ENCODE data around the gene TCEAL7. TPM values are rescaled to one million over a fixed set of nuclear protein-coding genes. Genes with fewer than 3 reads are reported as not detected.
"Not testable (repeated sequence)": the region's sequence is repeated elsewhere in the genome, so short reads cannot be mapped to it uniquely, and the experiment has no call there.

TCEAL7 gene
- total RNA-seq, 1 donor from 2014 or later: 16.5 TPM

- no peak for TF ChIP-seq CTCF (IDR thresholded peaks at IDR 0.05)
- H3K27ac Mint-ChIP-seq (ENCODE audit: unreplicated experiment): no peak overlapping the region
- DNase-seq (ENCODE audit: low spot score): no peak
- H3K4me1 Mint-ChIP-seq (ENCODE audit: low read depth): no peaks in the 10 kb centered on the region
- H3K36me3 Mint-ChIP-seq (ENCODE audit: low read depth): no peaks in the 10 kb centered on the region
- H3K27me3 Mint-ChIP-seq (ENCODE audit: low read depth): no peaks in the 10 kb centered on the region
- no peak overlapping the region for H3K4me3 Mint-ChIP-seq (ENCODE audit: unreplicated experiment)
- no peaks in the 10 kb centered on the region for H3K9me3 Mint-ChIP-seq (ENCODE audit: low read depth)
Measured at GRCh38 chrX:103344606-103345005, 14.6 kb downstream of the TCEAL7 start.

GRCh38 chrX:103347682-103348397 is 17.8 kb downstream of the TCEAL7 start:
- Mint-ChIP-seq H3K27ac (ENCODE audit: unreplicated experiment) (no peak overlapping the region), H3K27me3 (ENCODE audit: low read depth) (no peaks in the 10 kb centered on the region), H3K36me3 (ENCODE audit: low read depth) (no peaks in the 10 kb centered on the region), H3K4me3 (ENCODE audit: unreplicated experiment) (no peak overlapping the region), H3K4me1 (ENCODE audit: low read depth) (no peaks in the 10 kb centered on the region), H3K9me3 (ENCODE audit: low read depth) (no peaks in the 10 kb centered on the region)
- no peak for DNase-seq (ENCODE audit: low spot score)
- no peak for TF ChIP-seq CTCF (IDR thresholded peaks at IDR 0.05)

GRCh38 chrX:103356130-103356798 is 26.2 kb downstream of the TCEAL7 start, which contains the start of gene TCEAL9:
TCEAL9 (plus strand) TSS chrX:103356506; CDS start chrX:103357685, 1,179 bp downstream.
- H3K36me3 Mint-ChIP-seq (ENCODE audit: low read depth): peaks cover 8% of the 10 kb centered on the region
- DNase-seq (ENCODE audit: low spot score): no peak
- peaks cover 16% of the 10 kb centered on the region for H3K4me1 Mint-ChIP-seq (ENCODE audit: low read depth)
- peak within 1 kb of the TSS; percentile 94 for H3K4me3 Mint-ChIP-seq (ENCODE audit: unreplicated experiment)
- peak within 1 kb of the TSS; percentile 99 for H3K27ac Mint-ChIP-seq (ENCODE audit: unreplicated experiment)
- H3K27me3 Mint-ChIP-seq (ENCODE audit: low read depth): no peaks in the 10 kb centered on the region
- TF ChIP-seq CTCF (IDR thresholded peaks at IDR 0.05): no peak
- peaks cover 8% of the 10 kb centered on the region for H3K9me3 Mint-ChIP-seq (ENCODE audit: low read depth)

GRCh38 chrX:103356858-103357257 is 26.8 kb downstream of the TCEAL7 start:
- Mint-ChIP-seq H3K36me3 (ENCODE audit: low read depth) (peaks cover 8% of the 10 kb centered on the region), H3K27ac (ENCODE audit: unreplicated experiment) (peak overlapping the region; percentile 99), H3K4me3 (ENCODE audit: unreplicated experiment) (peak overlapping the region; percentile 94), H3K4me1 (ENCODE audit: low read depth) (peaks cover 16% of the 10 kb centered on the region), H3K27me3 (ENCODE audit: low read depth) (no peaks in the 10 kb centered on the region), H3K9me3 (ENCODE audit: low read depth) (peaks cover 8% of the 10 kb centered on the region)
- DNase-seq (ENCODE audit: low spot score): no peak
- TF ChIP-seq CTCF (IDR thresholded peaks at IDR 0.05): no peak

GRCh38 chrX:103357871-103358270 is 27.8 kb downstream of the TCEAL7 start:
- TF ChIP-seq CTCF (IDR thresholded peaks at IDR 0.05): no peak
- no peaks in the 10 kb centered on the region for H3K27me3 Mint-ChIP-seq (ENCODE audit: low read depth)
- peak overlapping the region; percentile 94 for H3K4me3 Mint-ChIP-seq (ENCODE audit: unreplicated experiment)
- peaks cover 8% of the 10 kb centered on the region for H3K36me3 Mint-ChIP-seq (ENCODE audit: low read depth)
- peaks cover 16% of the 10 kb centered on the region for H3K4me1 Mint-ChIP-seq (ENCODE audit: low read depth)
- peak overlapping the region; percentile 99 for H3K27ac Mint-ChIP-seq (ENCODE audit: unreplicated experiment)
- DNase-seq (ENCODE audit: low spot score): no peak
- peaks cover 8% of the 10 kb centered on the region for H3K9me3 Mint-ChIP-seq (ENCODE audit: low read depth)

- DNase-seq (ENCODE audit: low spot score); H3K36me3 Mint-ChIP-seq (ENCODE audit: low read depth); H3K4me3 Mint-ChIP-seq (ENCODE audit: unreplicated experiment); H3K27ac Mint-ChIP-seq (ENCODE audit: unreplicated experiment); H3K9me3 Mint-ChIP-seq (ENCODE audit: low read depth); H3K27me3 Mint-ChIP-seq (ENCODE audit: low read depth): not testable (repeated sequence)
- H3K4me1 Mint-ChIP-seq (ENCODE audit: low read depth): peaks cover 16% of the 10 kb centered on the region
Measured at GRCh38 chrX:103359605-103360004, 29.6 kb downstream of the TCEAL7 start.

Data from chondrocyte (in vitro differentiated cells).